IMR-90 (cell line): ENCODE measurements around the gene NXN.

ENCODE experiments used
- CEBPB ChIP-seq: IDR thresholded peaks from 2 replicates; pipeline ENCODE4 v1.6.1; 2012; ENCODE audit warnings: low read depth, low read length, improper control_type of control experiment
- CHD1 ChIP-seq: IDR thresholded peaks from 2 replicates; pipeline ENCODE4 v1.6.1; 2012; ENCODE audit warnings: low read depth, low read length, improper control_type of control experiment
- CTCF ChIP-seq: conservative IDR thresholded peaks from 2 replicates; pipeline ENCODE4 v1.5.1; 2012; ENCODE audit warnings: mild to moderate bottlenecking, low read depth, low read length, improper control_type of control experiment
- FOS ChIP-seq: fragments of 150-350 bp; IDR thresholded peaks from 2 replicates; pipeline ENCODE4 v1.6.1; 2016; ENCODE audit warnings: low read depth, low read length
- MXI1 ChIP-seq: IDR thresholded peaks from 2 replicates; pipeline ENCODE4 v1.6.1; 2012; ENCODE audit warnings: low read depth, mild to moderate bottlenecking, low read length, moderate library complexity, borderline replicate concordance
- NFE2L2 ChIP-seq: fragments of 150-350 bp; IDR thresholded peaks from 2 replicates; pipeline ENCODE4 v1.6.1; 2016; ENCODE audit warnings: low read depth, mild to moderate bottlenecking, low read length
- POLR2A ChIP-seq: IDR thresholded peaks from 2 replicates; pipeline ENCODE4 v1.6.1; 2012; ENCODE audit warnings: mild to moderate bottlenecking, low read depth, low read length
- RAD21 ChIP-seq: IDR thresholded peaks from 2 replicates; pipeline ENCODE4 v1.6.1; 2012; ENCODE audit warnings: low read length, improper control_type of control experiment
- RCOR1 ChIP-seq: IDR thresholded peaks from 2 replicates; pipeline ENCODE4 v1.6.1; 2012; ENCODE audit warnings: mild to moderate bottlenecking, low read length, improper control_type of control experiment; ENCODE audit not compliant: insufficient replicate concordance
- RFX5 ChIP-seq: IDR thresholded peaks from 2 replicates; pipeline ENCODE4 v1.8.0; 2012; ENCODE audit warnings: low read depth, mild to moderate bottlenecking, low read length, moderate library complexity
- SMC3 ChIP-seq: fragments of 150-350 bp; IDR thresholded peaks from 2 replicates; pipeline ENCODE4 v1.6.1; 2016; ENCODE audit warnings: low read depth, mild to moderate bottlenecking, antibody characterized with exemption, low read length, moderate library complexity
- TF ChIP-seq, protein P1 (sequence below): fragments of 150-350 bp; IDR thresholded peaks from 2 replicates; pipeline ENCODE4 v1.6.1; 2017; ENCODE audit warnings: mild to moderate bottlenecking, antibody characterized with exemption, low read length, low read depth

GRCh38 chr17:774313-774584 lies 205.3 kb downstream of the NXN start:
- no peak for TF ChIP-seq CEBPB
- no peak for TF ChIP-seq CTCF
- no peak for TF ChIP-seq NFE2L2
- no peak for TF ChIP-seq FOS
- TF ChIP-seq POLR2A, result no peak
- TF ChIP-seq RFX5, result no peak
- TF ChIP-seq RCOR1, result no peak
- TF ChIP-seq, protein P1, sequence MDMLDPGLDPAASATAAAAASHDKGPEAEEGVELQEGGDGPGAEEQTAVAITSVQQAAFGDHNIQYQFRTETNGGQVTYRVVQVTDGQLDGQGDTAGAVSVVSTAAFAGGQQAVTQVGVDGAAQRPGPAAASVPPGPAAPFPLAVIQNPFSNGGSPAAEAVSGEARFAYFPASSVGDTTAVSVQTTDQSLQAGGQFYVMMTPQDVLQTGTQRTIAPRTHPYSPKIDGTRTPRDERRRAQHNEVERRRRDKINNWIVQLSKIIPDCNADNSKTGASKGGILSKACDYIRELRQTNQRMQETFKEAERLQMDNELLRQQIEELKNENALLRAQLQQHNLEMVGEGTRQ, result no peak
- no peak for TF ChIP-seq MXI1
- TF ChIP-seq RAD21, result no peak
- TF ChIP-seq SMC3, result no peak
- TF ChIP-seq CHD1, result no peak
